Heart left ventricle (tissue), 16 donors: ENCODE data around the gene ZIM2. TPM values are rescaled to one million over a fixed set of nuclear protein-coding genes. Genes with fewer than 3 reads are reported as not detected.

Source experiments
- ATAC-seq, 4 donors: fragments of 200-7000 bp; cut with Tn5 transposase; one replicate each; pipeline ENCODE4 v1.9.1; 2020 to 2022; ENCODE audit warnings: moderate library complexity in 4 of 4, mild to moderate bottlenecking in 3 of 4, moderate number of reproducible peaks in 1 of 4
- DNase-seq, 5 donors: peaks; one replicate each; pipeline ENCODE4 v3.0.0-alpha.2; 2020
- H3K27ac ChIP-seq, 12 donors: fragments of 200-600 bp; sonication (generic) in 4 of 12; one replicate each; pipeline versions ENCODE4 v1.5.0 to v1.8.0; 2016 to 2022; ENCODE audit warnings: mild to moderate bottlenecking in 2 of 12
- H3K27me3 ChIP-seq, 9 donors: fragments of 200-600 bp; sonication (generic) in 2 of 9; one replicate each; pipeline versions ENCODE4 v1.5.1 to v1.8.0; 2016 to 2022; ENCODE audit warnings: mild to moderate bottlenecking in 3 of 9
- H3K36me3 ChIP-seq, 9 donors: fragments of 200-600 bp; sonication (generic) in 2 of 9; one replicate each; pipeline versions ENCODE4 v1.5.0 to v1.8.0; 2018 to 2022; ENCODE audit warnings: mild to moderate bottlenecking in 2 of 9
- H3K4me1 ChIP-seq, 12 donors: fragments of 200-600 bp; sonication (generic) in 4 of 12; one replicate each; pipeline versions ENCODE4 v1.5.0 to v1.8.0; 2016 to 2022; ENCODE audit warnings: mild to moderate bottlenecking in 3 of 12
- H3K4me3 ChIP-seq, 12 donors: fragments of 200-600 bp; sonication (generic) in 4 of 12; one replicate each; pipeline versions ENCODE4 v1.5.0 to v1.8.0; 2017 to 2022; ENCODE audit warnings: mild to moderate bottlenecking in 9 of 12, moderate library complexity in 4 of 12
- H3K9me3 ChIP-seq, 12 donors: fragments of 200-600 bp; sonication (generic) in 4 of 12; one replicate each; pipeline versions ENCODE4 v1.5.0 to v1.8.0; 2016 to 2022; ENCODE audit warnings: mild to moderate bottlenecking in 1 of 12
- POLR2A ChIP-seq, 2 donors: fragments of 450-650 bp; IDR thresholded peaks; one replicate each; pipeline ENCODE4 v1.6.1; 2017; ENCODE audit warnings: antibody characterized with exemption in 2 of 2, mild to moderate bottlenecking in 2 of 2, moderate library complexity in 2 of 2
- WGBS, 4 donors: extraction: QIAGEN DNeasy Blood & Tissue Kit in 2 of 4; methylation state at CpG; one replicate each; pipeline versions ENCODE4 v1.1.5 to v1.1.7; 2013 to 2018; 5-methylcytosine and 5-hydroxymethylcytosine counted together
- intact Hi-C, 10 donors: fragments of 100-400 bp; cut with DNase I; formaldehyde crosslinking; loops; one replicate each; pipeline versions ENCODE4 v1.11.1 to v1.14.2; 2022
- polyA plus RNA-seq, 2 donors: library from polyadenylated mRNA; stranded (reverse); fragments of 200-250 nt; gene quantifications; one replicate each; pipeline ENCODE4 v1.2.3, GENCODE V29; 2013
- total RNA-seq, 9 donors: library from RNA; depleted of rRNA in 2 of 9; stranded (reverse); fragments of >200 nt in 2 of 9; fragmentation: NEBNext Ultra II Directional in 3 of 9; extraction: Animal tissue kit (Norgen Biotek cat#: 25700) in 3 of 9; gene quantifications; one replicate each; pipeline versions ENCODE4 v1.1.0 to v1.2.4, GENCODE V29; 2016 to 2023
- TF ChIP-seq, protein P1 (sequence below), 12 donors: fragments of 200-600 bp; sonication (generic) in 4 of 12; IDR thresholded peaks; one replicate each; pipeline versions ENCODE4 v1.5.0 to v1.8.0; 2018 to 2022; ENCODE audit warnings: antibody characterized with exemption in 12 of 12, mild to moderate bottlenecking in 5 of 12
- donor health status: ischemic (EF 13 %, LVEDD 7.1; RV severe dilation, severe dysfunction).
- donor health status: healthy with polysubstance abuse.
- donor health status: DM: no; HTN: yes; CAD: no.
- donor health status: DM: no; HTN: no; CAD: no.
- donor health status: ischemic (EF 25% LVEDD 6.9; RV normal size, moderate dysfunction).
- donor health status: ischemic (EF 25% LVEDD 5.7; RV mildly dilated, moderate dysfunction).
- donor health status: healthy.
- donor health status: DM: yes; HTN: yes; CAD: no.
- donor health status: ischemic (EF 35%, LVEDD 5.7; RV mildly dilated, moderate dysfunction).
- donor health status: nonischemic (EF 11% LVEDD 7.7; RV severe dilation, severe dysfunction).
- donor health status: DM: yes; HTN: yes; CAD: no.
- donor health status: PGD.
- donor health status: ischemic (EF 29% LVEDD 5.4; RV normal size, mild dysfunction).
- donor health status: nonischemic (EF 23%, LVEDD 6.1; RV moderate dilation, normal function).

The ZIM2 gene
- total and polyA plus RNA-seq, 11 donors, result 0.16 to 0.26 (median 0.20) TPM; not detected in 7

DNA sequence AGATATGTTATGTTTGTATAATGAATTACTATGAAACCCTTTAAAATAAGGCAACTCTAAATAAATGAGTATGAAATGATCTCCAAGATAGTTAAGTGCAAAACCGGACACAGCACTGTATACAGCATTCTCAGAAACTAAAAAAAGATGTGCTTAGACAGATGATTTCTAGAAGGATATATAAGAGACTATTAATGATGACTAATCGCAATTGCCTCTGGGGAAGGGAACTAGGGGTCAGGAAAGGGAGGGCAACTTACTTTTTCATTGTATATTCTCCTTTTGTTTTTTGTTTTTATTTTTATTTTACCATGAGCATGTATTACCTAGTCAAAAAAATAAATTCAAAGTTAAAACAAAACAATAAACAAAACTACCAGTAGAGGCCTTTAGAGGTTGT is 12.8 kb downstream of the ZIM2 start:
- Histone ChIP-seq H3K9me3 (no peaks in the 10 kb centered on the region), H3K4me1 (peaks cover 0 to 8% (median 0%) of the 10 kb centered on the region in 12 donors), H3K4me3 (no peak overlapping the region), H3K27me3 (no peaks in the 10 kb centered on the region), H3K27ac (no peak overlapping the region), H3K36me3 (peaks cover 0 to 7% (median 1%) of the 10 kb centered on the region in 9 donors)
- no peak for ATAC-seq
- TF ChIP-seq, protein P1, sequence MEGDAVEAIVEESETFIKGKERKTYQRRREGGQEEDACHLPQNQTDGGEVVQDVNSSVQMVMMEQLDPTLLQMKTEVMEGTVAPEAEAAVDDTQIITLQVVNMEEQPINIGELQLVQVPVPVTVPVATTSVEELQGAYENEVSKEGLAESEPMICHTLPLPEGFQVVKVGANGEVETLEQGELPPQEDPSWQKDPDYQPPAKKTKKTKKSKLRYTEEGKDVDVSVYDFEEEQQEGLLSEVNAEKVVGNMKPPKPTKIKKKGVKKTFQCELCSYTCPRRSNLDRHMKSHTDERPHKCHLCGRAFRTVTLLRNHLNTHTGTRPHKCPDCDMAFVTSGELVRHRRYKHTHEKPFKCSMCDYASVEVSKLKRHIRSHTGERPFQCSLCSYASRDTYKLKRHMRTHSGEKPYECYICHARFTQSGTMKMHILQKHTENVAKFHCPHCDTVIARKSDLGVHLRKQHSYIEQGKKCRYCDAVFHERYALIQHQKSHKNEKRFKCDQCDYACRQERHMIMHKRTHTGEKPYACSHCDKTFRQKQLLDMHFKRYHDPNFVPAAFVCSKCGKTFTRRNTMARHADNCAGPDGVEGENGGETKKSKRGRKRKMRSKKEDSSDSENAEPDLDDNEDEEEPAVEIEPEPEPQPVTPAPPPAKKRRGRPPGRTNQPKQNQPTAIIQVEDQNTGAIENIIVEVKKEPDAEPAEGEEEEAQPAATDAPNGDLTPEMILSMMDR (IDR thresholded peaks at IDR 0.05), result no peak
- TF ChIP-seq POLR2A (IDR thresholded peaks at IDR 0.05), result no peak
- intact Hi-C loops, result no loop called here
- no peak for DNase-seq
- 64 to 74% (median 67%) methylated on average over 2 of the region's 2 CpGs for WGBS, 4 donors

DNA sequence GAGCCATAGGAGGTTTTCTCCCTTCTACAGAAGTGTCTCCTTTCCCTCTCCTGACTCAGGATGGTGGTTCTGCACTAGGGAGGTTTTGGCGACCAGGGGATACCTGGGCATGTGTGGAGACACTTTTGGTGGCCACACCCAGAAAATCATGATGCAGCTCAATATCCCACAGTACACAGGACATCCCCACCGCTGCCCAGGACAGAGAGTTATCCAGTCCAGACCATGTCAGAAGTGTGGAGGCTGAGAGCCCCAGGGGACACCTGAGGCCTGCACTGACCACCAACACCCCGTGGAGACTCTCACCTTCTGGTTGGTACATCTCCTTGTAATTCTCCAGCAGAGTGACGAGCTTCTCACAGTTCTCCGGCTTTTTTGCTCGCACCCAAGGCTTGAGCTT is 16.6 kb downstream of the ZIM2 start:
- H3K4me3 ChIP-seq, result no peak overlapping the region
- DNase-seq, result no peak
- no peak for TF ChIP-seq POLR2A (IDR thresholded peaks at IDR 0.05)
- TF ChIP-seq, protein P1 (IDR thresholded peaks at IDR 0.05), result no peak
- H3K36me3 ChIP-seq, result peaks cover 0 to 40% (median 18%) of the 10 kb centered on the region in 9 donors
- no peaks in the 10 kb centered on the region for H3K4me1 ChIP-seq
- no peaks in the 10 kb centered on the region for H3K9me3 ChIP-seq
- no peaks in the 10 kb centered on the region for H3K27me3 ChIP-seq
- no peak for ATAC-seq
- H3K27ac ChIP-seq, result no peak overlapping the region
- WGBS, 4 donors, result 87 to 93% (median 87%) methylated on average over 4 to 6 of the region's 6 CpGs
- intact Hi-C loops, result no loop called here

DNA sequence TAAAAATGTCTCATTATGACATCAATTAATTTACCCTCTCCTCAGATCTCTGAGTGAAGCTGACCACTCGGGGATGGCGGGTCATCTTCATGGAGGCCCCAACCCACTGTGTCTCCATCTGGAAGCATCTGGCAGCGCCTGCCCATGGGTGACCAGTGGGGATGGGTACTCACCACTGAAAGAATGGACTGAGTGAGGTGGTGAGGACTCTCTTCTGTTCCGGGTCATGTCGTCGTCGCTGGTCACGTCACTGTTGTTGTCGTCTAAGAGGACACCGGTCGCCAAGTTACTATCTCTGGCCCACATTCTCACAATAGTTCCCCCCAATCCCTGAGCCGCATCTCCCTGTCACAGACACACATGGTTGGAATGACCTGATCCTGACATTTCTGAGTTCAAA is 17.1 kb downstream of the ZIM2 start:
- no peak overlapping the region for H3K4me3 ChIP-seq
- H3K27ac ChIP-seq, result no peak overlapping the region
- ATAC-seq, result no peak
- TF ChIP-seq, protein P1 (IDR thresholded peaks at IDR 0.05), result no peak
- TF ChIP-seq POLR2A (IDR thresholded peaks at IDR 0.05), result no peak
- H3K36me3 ChIP-seq, result peaks cover 0 to 46% (median 19%) of the 10 kb centered on the region in 9 donors
- H3K9me3 ChIP-seq, result peaks cover 0 to 1% (median 0%) of the 10 kb centered on the region in 12 donors
- no peak for DNase-seq
- 77 to 86% (median 83%) methylated on average over 12 of the region's 12 CpGs for whole genome bisulfite sequencing, 4 donors
- no peaks in the 10 kb centered on the region for H3K27me3 ChIP-seq
- H3K4me1 ChIP-seq, result no peaks in the 10 kb centered on the region
- intact Hi-C loops, result no loop called here

DNA sequence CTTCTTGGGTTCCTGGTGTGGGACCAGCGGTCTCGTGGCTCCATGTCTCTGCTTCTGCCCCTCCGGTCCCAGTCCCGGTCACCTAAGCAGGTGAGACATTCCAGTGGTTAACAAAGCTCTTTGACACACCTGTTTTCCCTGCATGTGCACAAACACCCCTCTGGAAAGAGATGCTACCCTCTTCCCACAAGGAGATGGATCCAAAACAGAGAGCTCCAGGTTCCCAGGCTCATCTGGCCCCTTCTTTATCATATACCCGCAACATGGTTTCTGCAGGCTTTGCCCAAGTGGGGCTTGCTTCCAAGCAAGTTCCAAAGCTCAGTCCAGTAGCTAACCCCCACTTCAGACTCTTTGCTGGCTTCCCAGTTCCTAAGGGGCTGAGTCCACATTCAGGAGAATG is 17.8 kb downstream of the ZIM2 start:
- intact Hi-C loops, result no loop called here
- TF ChIP-seq, protein P1 (IDR thresholded peaks at IDR 0.05), result no peak
- TF ChIP-seq POLR2A (IDR thresholded peaks at IDR 0.05), result no peak
- Histone ChIP-seq H3K27ac (no peak overlapping the region), H3K4me1 (no peaks in the 10 kb centered on the region), H3K4me3 (no peak overlapping the region), H3K9me3 (peaks cover 0 to 4% (median 0%) of the 10 kb centered on the region in 12 donors), H3K27me3 (no peaks in the 10 kb centered on the region), H3K36me3 (peaks cover 0 to 51% (median 20%) of the 10 kb centered on the region in 9 donors)
- ATAC-seq, result no peak
- 90 to 96% (median 92%) methylated on average over 5 of the region's 5 CpGs for WGBS, 4 donors
- no peak for DNase-seq
